Liver (tissue), 3 donors: ENCODE data around the gene ITGA8.

Source experiments
- NR2F2 ChIP-seq: IDR thresholded peaks from 2 replicates; pipeline ENCODE4 v1.6.1; 2016; ENCODE audit warnings: antibody characterized with exemption
- YY1 ChIP-seq: IDR thresholded peaks from 2 replicates; pipeline ENCODE4 v1.6.1; 2016; ENCODE audit warnings: antibody characterized with exemption, mild to moderate bottlenecking
- TF ChIP-seq, protein P1 (sequence below): IDR thresholded peaks from 2 replicates; pipeline ENCODE4 v1.6.1; 2016; ENCODE audit warnings: antibody characterized with exemption, mild to moderate bottlenecking
- TF ChIP-seq, protein P2 (sequence below): fragments of 150-350 bp; IDR thresholded peaks from 2 replicates; pipeline ENCODE4 v1.5.1; 2017; ENCODE audit warnings: improper control_type of control experiment, low read depth, low read length; ENCODE audit not compliant: missing input control
- donor health status: healthy.
- donor health status: healthy.

DNA sequence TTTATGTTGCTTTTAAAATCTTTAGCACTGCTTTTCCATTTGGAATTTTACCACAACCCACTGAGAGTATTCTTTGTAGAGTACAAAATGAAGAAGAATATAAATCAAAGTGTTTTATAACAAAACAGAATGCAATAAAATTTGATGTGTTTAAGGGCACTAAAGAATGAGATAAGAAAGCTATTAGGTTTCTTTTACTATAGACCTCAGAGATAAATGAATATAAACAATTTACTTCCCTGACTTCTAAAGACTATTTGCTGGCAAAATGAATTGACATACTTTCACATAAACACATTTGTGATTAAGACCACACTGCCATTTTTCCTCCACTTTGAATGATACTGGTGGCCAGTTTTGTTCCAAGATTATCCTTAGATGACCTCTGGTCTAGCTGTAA, 124.5 kb downstream of the ITGA8 start:
- TF ChIP-seq, protein P1, sequence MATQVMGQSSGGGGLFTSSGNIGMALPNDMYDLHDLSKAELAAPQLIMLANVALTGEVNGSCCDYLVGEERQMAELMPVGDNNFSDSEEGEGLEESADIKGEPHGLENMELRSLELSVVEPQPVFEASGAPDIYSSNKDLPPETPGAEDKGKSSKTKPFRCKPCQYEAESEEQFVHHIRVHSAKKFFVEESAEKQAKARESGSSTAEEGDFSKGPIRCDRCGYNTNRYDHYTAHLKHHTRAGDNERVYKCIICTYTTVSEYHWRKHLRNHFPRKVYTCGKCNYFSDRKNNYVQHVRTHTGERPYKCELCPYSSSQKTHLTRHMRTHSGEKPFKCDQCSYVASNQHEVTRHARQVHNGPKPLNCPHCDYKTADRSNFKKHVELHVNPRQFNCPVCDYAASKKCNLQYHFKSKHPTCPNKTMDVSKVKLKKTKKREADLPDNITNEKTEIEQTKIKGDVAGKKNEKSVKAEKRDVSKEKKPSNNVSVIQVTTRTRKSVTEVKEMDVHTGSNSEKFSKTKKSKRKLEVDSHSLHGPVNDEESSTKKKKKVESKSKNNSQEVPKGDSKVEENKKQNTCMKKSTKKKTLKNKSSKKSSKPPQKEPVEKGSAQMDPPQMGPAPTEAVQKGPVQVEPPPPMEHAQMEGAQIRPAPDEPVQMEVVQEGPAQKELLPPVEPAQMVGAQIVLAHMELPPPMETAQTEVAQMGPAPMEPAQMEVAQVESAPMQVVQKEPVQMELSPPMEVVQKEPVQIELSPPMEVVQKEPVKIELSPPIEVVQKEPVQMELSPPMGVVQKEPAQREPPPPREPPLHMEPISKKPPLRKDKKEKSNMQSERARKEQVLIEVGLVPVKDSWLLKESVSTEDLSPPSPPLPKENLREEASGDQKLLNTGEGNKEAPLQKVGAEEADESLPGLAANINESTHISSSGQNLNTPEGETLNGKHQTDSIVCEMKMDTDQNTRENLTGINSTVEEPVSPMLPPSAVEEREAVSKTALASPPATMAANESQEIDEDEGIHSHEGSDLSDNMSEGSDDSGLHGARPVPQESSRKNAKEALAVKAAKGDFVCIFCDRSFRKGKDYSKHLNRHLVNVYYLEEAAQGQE = no peak
- TF ChIP-seq, protein P2, sequence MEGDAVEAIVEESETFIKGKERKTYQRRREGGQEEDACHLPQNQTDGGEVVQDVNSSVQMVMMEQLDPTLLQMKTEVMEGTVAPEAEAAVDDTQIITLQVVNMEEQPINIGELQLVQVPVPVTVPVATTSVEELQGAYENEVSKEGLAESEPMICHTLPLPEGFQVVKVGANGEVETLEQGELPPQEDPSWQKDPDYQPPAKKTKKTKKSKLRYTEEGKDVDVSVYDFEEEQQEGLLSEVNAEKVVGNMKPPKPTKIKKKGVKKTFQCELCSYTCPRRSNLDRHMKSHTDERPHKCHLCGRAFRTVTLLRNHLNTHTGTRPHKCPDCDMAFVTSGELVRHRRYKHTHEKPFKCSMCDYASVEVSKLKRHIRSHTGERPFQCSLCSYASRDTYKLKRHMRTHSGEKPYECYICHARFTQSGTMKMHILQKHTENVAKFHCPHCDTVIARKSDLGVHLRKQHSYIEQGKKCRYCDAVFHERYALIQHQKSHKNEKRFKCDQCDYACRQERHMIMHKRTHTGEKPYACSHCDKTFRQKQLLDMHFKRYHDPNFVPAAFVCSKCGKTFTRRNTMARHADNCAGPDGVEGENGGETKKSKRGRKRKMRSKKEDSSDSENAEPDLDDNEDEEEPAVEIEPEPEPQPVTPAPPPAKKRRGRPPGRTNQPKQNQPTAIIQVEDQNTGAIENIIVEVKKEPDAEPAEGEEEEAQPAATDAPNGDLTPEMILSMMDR = no peak
- no peak for TF ChIP-seq YY1
- TF ChIP-seq NR2F2 = no peak
